Vagina (tissue), 2 donors: ENCODE results near the gene PRKAR1B.
"Not testable (repeated sequence)": the region's sequence is repeated elsewhere in the genome, so short reads cannot be mapped to it uniquely, and the experiment has no call there.

ENCODE experiments used
- CTCF ChIP-seq, 3 experiments: fragments of 450-650 bp in 2 of 3; fragments of 200-600 bp in 1 of 3; sonication (generic) in 1 of 3; IDR thresholded peaks; one replicate each; pipeline ENCODE4 v1.5.1; 2017 to 2019; ENCODE audit warnings: antibody characterized with exemption in 3 of 3, mild to moderate bottlenecking in 2 of 3, moderate library complexity in 2 of 3
- POLR2AphosphoS5 ChIP-seq, 2 donors: sonication (generic); formaldehyde crosslinking; IDR thresholded peaks; one replicate each; pipeline ENCODE4 v1.9.0; 2017; ENCODE audit warnings: antibody characterized with exemption in 2 of 2, mild to moderate bottlenecking in 2 of 2, low read depth in 1 of 2; ENCODE audit not compliant: insufficient read depth in 1 of 2

GRCh38 chr7:652167-652566 is 74.9 kb downstream of the PRKAR1B start:
- TF ChIP-seq POLR2AphosphoS5 (IDR thresholded peaks at IDR 0.05; ENCODE audit: insufficient read depth in 1 of 2, low read depth in 1 of 2); CTCF (IDR thresholded peaks at IDR 0.05): not testable (repeated sequence)
